Prostate gland (tissue), 2 donors: Measurements from ENCODE around the gene CITED2. TPM values are rescaled to one million over a fixed set of nuclear protein-coding genes. Genes with fewer than 3 reads are reported as not detected.

Source experiments
- DNase-seq: peaks from one replicate; pipeline ENCODE4 v3.0.0-alpha.2; 2019; ENCODE audit warnings: low spot score
- H3K27ac ChIP-seq, 2 donors: fragments of 200-600 bp; sonication (generic); 2 replicates each; pipeline ENCODE4 v1.5.1; 2017 to 2019
- H3K27me3 ChIP-seq: fragments of 200-600 bp; sonication (generic); replicated peaks from 2 replicates; pipeline ENCODE4 v1.5.1; 2019; ENCODE audit not compliant: insufficient read depth
- H3K36me3 ChIP-seq, 2 donors: fragments of 200-600 bp; sonication (generic); 1 replicate in 1 of 2; 2 replicates in 1 of 2; pipeline versions ENCODE4 v1.5.1 to v1.8.1; 2017 to 2019
- H3K4me1 ChIP-seq: fragments of 200-600 bp; sonication (generic); replicated peaks from 2 replicates; pipeline ENCODE4 v1.5.1; 2019
- H3K4me3 ChIP-seq, 2 donors: fragments of 200-600 bp; sonication (generic); 2 replicates each; pipeline ENCODE4 v1.5.1; 2017 to 2019
- H3K9me3 ChIP-seq: fragments of 200-600 bp; sonication (generic); 2 replicates; pipeline ENCODE4 v1.5.1; 2017
- CTCF ChIP-seq, 4 experiments: fragments of 200-600 bp in 2 of 4; fragments of 450-650 bp in 2 of 4; sonication (generic) in 2 of 4; IDR thresholded peaks; 1 replicate in 3 of 4; 2 replicates in 1 of 4; pipeline ENCODE4 v1.5.1; 2016 to 2019; ENCODE audit warnings: antibody characterized with exemption in 4 of 4, mild to moderate bottlenecking in 2 of 4, moderate library complexity in 2 of 4
- POLR2A ChIP-seq: fragments of 450-650 bp; IDR thresholded peaks from one replicate; pipeline ENCODE4 v1.6.1; 2016; ENCODE audit warnings: antibody characterized with exemption, mild to moderate bottlenecking
- POLR2AphosphoS5 ChIP-seq: sonication (generic); formaldehyde crosslinking; IDR thresholded peaks from one replicate; pipeline ENCODE4 v1.6.1; 2017; ENCODE audit warnings: antibody characterized with exemption
- WGBS: methylation state at CpG from one replicate; pipeline ENCODE4 v1.1.5; 2018; 5-methylcytosine and 5-hydroxymethylcytosine counted together
- intact Hi-C: fragments of 100-400 bp; cut with DNase I; formaldehyde crosslinking; loops from one replicate; pipeline ENCODE4 v1.14.2; 2022
- total RNA-seq, 2 donors: library from RNA; depleted of rRNA; stranded (reverse); fragments of >200 nt; gene quantifications; one replicate each; pipeline ENCODE4 v1.1.0, GENCODE V29; 2016

CITED2 gene
- total RNA-seq, 2 donors from 2014 or later, result 117 to 149 TPM

GRCh38 chr6:139386404-139386803 is 12.0 kb upstream of the CITED2 start:
- TF ChIP-seq POLR2AphosphoS5 (no peak), POLR2A (no peak), CTCF (IDR thresholded peaks at IDR 0.05) (no peak)
- H3K36me3 ChIP-seq, result no peaks in the 10 kb centered on the region
- H3K4me1 ChIP-seq, result no peaks in the 10 kb centered on the region
- H3K27me3 ChIP-seq, result no peaks in the 10 kb centered on the region
- DNase-seq, result no peak
- no peaks in the 10 kb centered on the region for H3K9me3 ChIP-seq
- H3K4me3 ChIP-seq, result no peak overlapping the region
- intact Hi-C loops, result no loop called here
- no peak overlapping the region for H3K27ac ChIP-seq
- WGBS, result 66% methylated on average over 3 of the region's 3 CpGs

GRCh38 chr6:139381216-139381865 is 6.9 kb upstream of the CITED2 start:
- no peak for TF ChIP-seq POLR2AphosphoS5
- TF ChIP-seq POLR2A, result no peak
- TF ChIP-seq CTCF (IDR thresholded peaks at IDR 0.05), result no peak
- Histone ChIP-seq H3K4me1 (peaks cover under 1% of the 10 kb centered on the region), H3K36me3 (no peaks in the 10 kb centered on the region), H3K9me3 (no peaks in the 10 kb centered on the region), H3K27me3 (no peaks in the 10 kb centered on the region), H3K4me3 (no peak overlapping the region), H3K27ac (no peak overlapping the region)
- DNase-seq, result no peak
- 68% methylated on average over 6 of the region's 6 CpGs for WGBS
- intact Hi-C loops, result no loop called here

- Histone ChIP-seq H3K4me1 (peaks cover 3% of the 10 kb centered on the region), H3K4me3 (no peak overlapping the region), H3K36me3 (no peaks in the 10 kb centered on the region), H3K27ac (no peak overlapping the region), H3K9me3 (no peaks in the 10 kb centered on the region), H3K27me3 (no peaks in the 10 kb centered on the region)
- 93% methylated on average over 2 of the region's 2 CpGs for WGBS
- TF ChIP-seq CTCF (IDR thresholded peaks at IDR 0.05), result no peak
- no peak for TF ChIP-seq POLR2AphosphoS5
- TF ChIP-seq POLR2A, result no peak
- DNase-seq, result no peak
- intact Hi-C loops, result no loop called here
Observed at GRCh38 chr6:139380611-139381010, 6.2 kb upstream of the CITED2 start.

GRCh38 chr6:139380168-139380567 is 5.7 kb upstream of the CITED2 start:
- no peaks in the 10 kb centered on the region for H3K27me3 ChIP-seq
- TF ChIP-seq POLR2AphosphoS5 (no peak), CTCF (IDR thresholded peaks at IDR 0.05) (no peak), POLR2A (no peak)
- H3K4me1 ChIP-seq, result peaks cover 3% of the 10 kb centered on the region
- no peak overlapping the region for H3K27ac ChIP-seq
- no peak for DNase-seq
- 92% methylated on average over 7 of the region's 7 CpGs for whole genome bisulfite sequencing
- no peaks in the 10 kb centered on the region for H3K36me3 ChIP-seq
- no peaks in the 10 kb centered on the region for H3K9me3 ChIP-seq
- no peak overlapping the region for H3K4me3 ChIP-seq
- intact Hi-C loops, result no loop called here

GRCh38 chr6:139378882-139379341 is 4.5 kb upstream of the CITED2 start:
- WGBS, result 89% methylated on average over 1 of the region's 1 CpG
- no peak for TF ChIP-seq POLR2A
- no peak for TF ChIP-seq POLR2AphosphoS5
- no peak for TF ChIP-seq CTCF (IDR thresholded peaks at IDR 0.05)
- no peaks in the 10 kb centered on the region for H3K27me3 ChIP-seq
- H3K4me1 ChIP-seq, result peaks cover 3% of the 10 kb centered on the region
- H3K27ac ChIP-seq, result no peak overlapping the region
- H3K9me3 ChIP-seq, result no peaks in the 10 kb centered on the region
- intact Hi-C loops, result loop anchor here (5.0 to 10.0 kb wide), 6 partner anchors 158 to 1876 kb away; no protein-coding TSS in a partner anchor
- no peaks in the 10 kb centered on the region for H3K36me3 ChIP-seq
- H3K4me3 ChIP-seq, result no peak overlapping the region
- no peak for DNase-seq
